ENCODE measurements around the gene CRYBG2. TPM values are rescaled to one million over a fixed set of nuclear protein-coding genes. Genes with fewer than 3 reads are reported as not detected.
"Not testable (repeated sequence)": the region's sequence is repeated elsewhere in the genome, so short reads cannot be mapped to it uniquely, and the experiment has no call there.

Gene CRYBG2
- total RNA-seq, 1 donor from 2014 or later: 18.6 TPM

DNA sequence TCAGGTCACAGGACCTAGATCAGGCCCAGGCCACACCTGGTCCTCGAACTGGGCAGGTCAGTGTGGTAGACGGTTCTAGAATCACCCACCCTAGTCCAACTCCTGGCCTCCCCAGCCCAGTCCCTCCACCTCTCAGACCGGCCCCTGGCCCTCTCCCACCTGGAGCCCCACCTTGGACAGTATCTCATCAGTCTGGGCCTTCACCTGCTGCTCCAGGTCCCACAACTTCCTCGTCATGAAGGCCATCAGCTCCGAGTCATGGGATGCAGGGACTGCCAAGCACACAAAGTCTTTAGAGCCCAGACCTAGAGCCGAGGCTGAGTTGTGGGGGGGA is 56.2 kb downstream of the CRYBG2 start:
- DNase-seq (ENCODE audit: low read depth): no peak
- TF ChIP-seq, protein P1, sequence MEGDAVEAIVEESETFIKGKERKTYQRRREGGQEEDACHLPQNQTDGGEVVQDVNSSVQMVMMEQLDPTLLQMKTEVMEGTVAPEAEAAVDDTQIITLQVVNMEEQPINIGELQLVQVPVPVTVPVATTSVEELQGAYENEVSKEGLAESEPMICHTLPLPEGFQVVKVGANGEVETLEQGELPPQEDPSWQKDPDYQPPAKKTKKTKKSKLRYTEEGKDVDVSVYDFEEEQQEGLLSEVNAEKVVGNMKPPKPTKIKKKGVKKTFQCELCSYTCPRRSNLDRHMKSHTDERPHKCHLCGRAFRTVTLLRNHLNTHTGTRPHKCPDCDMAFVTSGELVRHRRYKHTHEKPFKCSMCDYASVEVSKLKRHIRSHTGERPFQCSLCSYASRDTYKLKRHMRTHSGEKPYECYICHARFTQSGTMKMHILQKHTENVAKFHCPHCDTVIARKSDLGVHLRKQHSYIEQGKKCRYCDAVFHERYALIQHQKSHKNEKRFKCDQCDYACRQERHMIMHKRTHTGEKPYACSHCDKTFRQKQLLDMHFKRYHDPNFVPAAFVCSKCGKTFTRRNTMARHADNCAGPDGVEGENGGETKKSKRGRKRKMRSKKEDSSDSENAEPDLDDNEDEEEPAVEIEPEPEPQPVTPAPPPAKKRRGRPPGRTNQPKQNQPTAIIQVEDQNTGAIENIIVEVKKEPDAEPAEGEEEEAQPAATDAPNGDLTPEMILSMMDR (IDR thresholded peaks at IDR 0.05; ENCODE audit: insufficient read depth, low read length, poor library complexity, severe bottlenecking): no peak
- Histone ChIP-seq H3K36me3 (ENCODE audit: control insufficient read depth, insufficient read depth, low read length) (no peaks in the 10 kb centered on the region), H3K4me3 (ENCODE audit: low read depth, low read length) (no peak overlapping the region), H3K27me3 (ENCODE audit: control insufficient read depth, insufficient read depth, low read length) (no peaks in the 10 kb centered on the region)

DNA sequence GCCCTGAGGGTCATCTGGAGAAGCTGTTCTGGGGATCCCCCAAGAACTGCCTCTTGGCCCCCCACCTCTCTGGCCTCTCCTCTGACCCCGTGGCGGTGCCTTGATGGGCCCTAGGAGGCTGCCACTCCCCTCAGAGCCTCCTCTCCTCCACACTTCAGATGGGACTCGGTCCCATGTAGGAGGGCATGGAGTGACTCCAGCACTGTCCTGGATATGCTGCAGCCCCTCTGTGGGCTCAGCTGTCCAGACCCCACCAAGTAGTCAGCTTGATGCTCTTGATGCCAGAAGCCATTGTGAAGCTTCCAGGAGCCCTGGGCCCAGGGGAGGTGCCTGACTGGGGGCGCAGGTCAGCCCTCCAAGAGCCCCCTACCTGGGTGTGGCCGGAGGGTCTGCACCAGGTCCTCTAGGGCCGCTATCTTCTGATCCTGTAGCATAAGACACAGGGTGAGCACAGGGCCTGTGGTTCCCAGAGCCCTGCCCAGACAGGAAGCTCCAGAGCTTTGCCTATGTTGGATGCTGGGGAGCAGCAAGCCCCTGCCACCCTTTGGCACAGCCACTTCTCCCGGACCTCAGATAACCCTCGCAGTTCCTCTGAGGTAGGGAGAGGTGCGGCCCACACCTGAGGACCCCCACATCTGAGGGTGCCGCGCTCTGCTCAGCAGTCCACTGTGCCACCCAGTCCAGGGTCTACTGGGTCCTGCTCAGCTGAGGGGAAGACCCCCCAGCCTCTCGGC is 56.7 kb downstream of the CRYBG2 start:
- DNase-seq (ENCODE audit: low read depth): no peak
- Histone ChIP-seq H3K36me3 (ENCODE audit: control insufficient read depth, insufficient read depth, low read length) (no peaks in the 10 kb centered on the region), H3K27me3 (ENCODE audit: control insufficient read depth, insufficient read depth, low read length) (no peaks in the 10 kb centered on the region), H3K4me3 (ENCODE audit: low read depth, low read length) (no peak overlapping the region)
- TF ChIP-seq, protein P1 (IDR thresholded peaks at IDR 0.05; ENCODE audit: insufficient read depth, low read length, poor library complexity, severe bottlenecking): no peak

DNA sequence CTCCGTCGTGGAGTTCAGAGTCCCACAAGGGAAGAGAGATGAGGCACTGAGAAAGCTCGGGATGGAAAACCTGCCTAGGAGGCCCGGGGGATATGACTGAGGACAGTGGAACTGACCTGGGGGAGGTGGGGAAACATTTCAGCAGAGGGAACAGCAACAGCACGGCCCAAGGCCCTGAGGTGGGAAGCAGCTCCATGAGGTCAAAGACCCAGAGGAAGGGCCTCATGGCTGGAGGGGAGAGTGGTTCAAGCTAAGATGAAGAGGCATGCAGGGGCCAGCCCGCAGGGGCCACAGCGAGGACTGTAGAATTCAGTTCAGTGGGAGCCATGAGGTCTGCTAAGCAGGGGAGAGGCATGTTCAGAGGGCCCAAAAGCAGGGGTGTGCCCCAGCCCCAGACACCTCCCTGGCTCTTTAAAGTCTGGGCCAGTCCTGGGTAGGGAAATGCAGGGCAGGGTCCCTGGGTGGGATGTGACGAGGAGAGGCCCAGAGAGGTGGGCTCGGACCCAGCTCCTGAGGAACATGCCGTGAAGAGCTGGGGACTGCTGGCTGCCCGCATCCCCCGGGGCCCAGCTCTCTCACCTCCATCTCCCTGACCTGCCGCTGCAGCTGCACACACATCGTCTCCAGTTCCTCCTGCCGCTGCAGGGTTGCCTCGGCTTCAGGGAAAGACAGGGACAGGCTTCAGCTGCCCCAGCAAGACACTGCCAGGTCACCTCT is 57.4 kb downstream of the CRYBG2 start:
- no peak overlapping the region for H3K4me3 ChIP-seq (ENCODE audit: low read depth, low read length)
- no peaks in the 10 kb centered on the region for H3K36me3 ChIP-seq (ENCODE audit: control insufficient read depth, insufficient read depth, low read length)
- no peaks in the 10 kb centered on the region for H3K27me3 ChIP-seq (ENCODE audit: control insufficient read depth, insufficient read depth, low read length)
- no peak for DNase-seq (ENCODE audit: low read depth)
- TF ChIP-seq, protein P1 (IDR thresholded peaks at IDR 0.05; ENCODE audit: insufficient read depth, low read length, poor library complexity, severe bottlenecking): no peak

DNA sequence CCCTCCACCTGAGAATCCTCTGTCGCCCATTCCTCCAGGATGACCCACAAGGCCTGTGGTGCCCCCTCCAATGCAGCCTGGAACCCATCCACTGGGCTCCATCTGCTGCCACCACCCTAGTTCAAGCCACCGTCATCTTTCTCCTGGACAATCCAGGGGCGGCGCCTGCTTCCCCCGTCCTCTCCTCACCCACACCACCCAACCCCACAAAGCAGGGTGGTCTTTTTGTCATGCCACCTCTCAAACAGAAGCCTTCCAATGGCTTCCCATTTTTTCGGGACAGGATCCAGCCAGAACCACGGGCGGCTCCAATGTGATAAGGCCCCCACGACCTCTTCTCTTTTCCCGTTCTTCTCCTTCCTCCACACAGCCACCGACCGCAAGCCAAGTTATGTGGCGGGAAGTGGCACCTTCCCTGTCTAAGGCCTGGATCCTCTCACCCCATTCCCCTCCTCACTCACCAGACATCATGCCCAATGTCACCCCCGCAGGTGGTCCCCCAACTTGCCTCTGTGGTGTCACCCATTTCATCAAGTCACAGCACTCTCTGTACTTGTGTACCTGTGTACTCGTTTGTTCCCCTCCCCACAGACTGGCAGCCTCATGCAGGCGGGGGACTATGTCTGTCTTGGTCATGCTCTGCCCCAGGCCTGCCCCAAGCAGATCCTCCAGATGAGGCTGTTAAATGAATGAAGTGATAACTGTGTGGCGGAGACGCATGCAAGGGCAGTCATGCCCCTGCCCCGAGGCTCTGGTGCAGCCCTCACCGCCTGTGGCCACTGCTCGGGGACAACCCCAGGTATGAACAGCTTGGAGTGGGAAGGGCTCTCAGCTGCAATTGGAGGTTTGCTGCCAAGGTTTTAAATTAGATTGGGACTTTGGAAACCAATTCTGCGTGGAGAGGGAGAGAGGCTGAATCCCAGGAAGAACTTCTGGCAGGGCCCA is 58.5 kb downstream of the CRYBG2 start:
- H3K4me3 ChIP-seq (ENCODE audit: low read depth, low read length): no peak overlapping the region
- TF ChIP-seq, protein P1 (IDR thresholded peaks at IDR 0.05; ENCODE audit: insufficient read depth, low read length, poor library complexity, severe bottlenecking): no peak
- no peaks in the 10 kb centered on the region for H3K36me3 ChIP-seq (ENCODE audit: control insufficient read depth, insufficient read depth, low read length)
- H3K27me3 ChIP-seq (ENCODE audit: control insufficient read depth, insufficient read depth, low read length): no peaks in the 10 kb centered on the region
- no peak for DNase-seq (ENCODE audit: low read depth)

DNA sequence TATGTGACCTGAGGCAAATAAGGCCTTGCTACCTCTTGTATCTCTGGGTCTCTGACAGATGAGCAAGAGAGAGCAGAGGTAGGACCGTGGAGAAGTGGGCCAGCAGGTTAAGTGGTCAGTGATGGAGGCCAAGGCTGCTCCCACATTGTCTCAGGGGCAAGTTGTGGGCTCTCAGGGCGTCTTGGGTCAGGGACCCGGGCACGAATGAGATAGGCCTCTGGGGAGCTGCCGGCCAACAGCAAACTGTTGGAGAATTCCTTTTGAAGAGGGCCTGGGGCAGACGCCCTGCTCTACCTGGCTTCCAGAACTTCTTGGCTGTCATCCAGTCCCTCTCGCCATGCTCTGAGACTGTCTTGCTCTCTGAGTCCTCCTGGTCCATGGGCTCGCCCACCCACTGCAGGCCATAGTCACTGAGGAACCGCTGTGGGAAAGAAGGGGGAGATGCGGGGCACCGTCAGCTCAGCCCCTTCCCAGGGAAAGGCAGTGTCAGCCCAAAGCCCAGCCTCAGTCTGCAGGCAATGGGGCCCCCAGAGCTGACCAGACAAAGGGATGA is 59.9 kb downstream of the CRYBG2 start:
- H3K36me3 ChIP-seq (ENCODE audit: control insufficient read depth, insufficient read depth, low read length): no peaks in the 10 kb centered on the region
- no peak overlapping the region for H3K4me3 ChIP-seq (ENCODE audit: low read depth, low read length)
- H3K27me3 ChIP-seq (ENCODE audit: control insufficient read depth, insufficient read depth, low read length): no peaks in the 10 kb centered on the region
- DNase-seq (ENCODE audit: low read depth): no peak
- TF ChIP-seq, protein P1 (IDR thresholded peaks at IDR 0.05; ENCODE audit: insufficient read depth, low read length, poor library complexity, severe bottlenecking): no peak

DNA sequence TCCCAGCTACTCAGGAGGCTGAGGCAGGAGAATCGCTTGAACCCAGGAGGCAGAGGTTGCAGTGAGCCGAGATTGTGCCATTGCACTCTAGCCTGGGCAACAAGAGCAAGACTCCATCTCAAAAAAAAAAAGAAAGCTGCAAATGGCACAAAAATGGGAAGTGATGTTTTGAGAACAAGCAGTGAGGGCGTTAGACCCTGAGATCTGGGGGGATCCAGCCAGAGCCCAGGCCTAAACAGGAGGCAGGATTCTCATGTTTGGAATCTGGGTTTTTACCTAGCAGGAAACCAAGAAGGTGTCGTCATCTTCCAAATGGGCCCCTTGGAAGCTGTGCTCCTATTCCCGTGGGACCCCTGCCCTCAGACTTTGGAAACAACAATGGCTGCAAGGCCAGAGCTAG is 61.2 kb downstream of the CRYBG2 start:
- not testable (repeated sequence) for H3K4me3 ChIP-seq (ENCODE audit: low read depth, low read length); H3K27me3 ChIP-seq (ENCODE audit: control insufficient read depth, insufficient read depth, low read length); H3K36me3 ChIP-seq (ENCODE audit: control insufficient read depth, insufficient read depth, low read length); DNase-seq (ENCODE audit: low read depth)

Measured in kidney epithelial cell (primary cell).